Endodermal cell (in vitro differentiated cells): Measurements from ENCODE around the gene SYNRG. TPM values are rescaled to one million over a fixed set of nuclear protein-coding genes. Genes with fewer than 3 reads are reported as not detected.

Experiments
- DNase-seq: peaks from one replicate; pipeline ENCODE4 v3.0.0-alpha.2; 2017
- H3K27ac ChIP-seq: 2 replicates; pipeline ENCODE4 v1.5.1; 2013; ENCODE audit warnings: mild to moderate bottlenecking, low read depth, low read length, moderate library complexity
- H3K27me3 ChIP-seq: 2 replicates; pipeline ENCODE4 v1.6.1; 2013; ENCODE audit warnings: mild to moderate bottlenecking, low read length, moderate library complexity; ENCODE audit not compliant: insufficient read depth, control insufficient read depth, poor library complexity, severe bottlenecking
- H3K36me3 ChIP-seq: 2 replicates; pipeline ENCODE4 v1.7.0; 2013; ENCODE audit warnings: mild to moderate bottlenecking, low read length, moderate library complexity; ENCODE audit not compliant: control insufficient read depth, insufficient read depth
- H3K4me1 ChIP-seq: one replicate; pipeline ENCODE4 v1.7.0; 2013; ENCODE audit warnings: low read length; ENCODE audit not compliant: control insufficient read depth, insufficient read depth
- H3K4me3 ChIP-seq: 2 replicates; pipeline ENCODE4 v1.5.1; 2013; ENCODE audit warnings: mild to moderate bottlenecking, low read length, moderate library complexity
- H3K9ac ChIP-seq: 2 replicates; pipeline ENCODE4 v1.6.1; 2013; ENCODE audit warnings: mild to moderate bottlenecking, low read length, moderate library complexity; ENCODE audit not compliant: poor library complexity, severe bottlenecking; ENCODE audit errors: extremely low read depth
- H3K9me3 ChIP-seq: 2 replicates; pipeline ENCODE4 v1.6.1; 2013; ENCODE audit warnings: mild to moderate bottlenecking, low read length, moderate library complexity; ENCODE audit not compliant: control insufficient read depth
- H3K27ac Mint-ChIP-seq: 2 replicates; pipeline ENCODE4 v1.8.0; 2020; ENCODE audit warnings: mixed read lengths
- H3K27me3 Mint-ChIP-seq: 2 replicates; pipeline ENCODE4 v1.8.0; 2021; ENCODE audit warnings: mild to moderate bottlenecking, mixed read lengths; ENCODE audit not compliant: insufficient read depth
- H3K36me3 Mint-ChIP-seq: 2 replicates; pipeline ENCODE4 v1.8.0; 2020; ENCODE audit warnings: low read depth, mixed read lengths
- H3K4me1 Mint-ChIP-seq: 2 replicates; pipeline ENCODE4 v1.8.0; 2020; ENCODE audit warnings: mixed read lengths
- H3K4me3 Mint-ChIP-seq: 2 replicates; pipeline ENCODE4 v1.8.0; 2020; ENCODE audit warnings: mild to moderate bottlenecking, moderate library complexity, mixed read lengths
- H3K9me3 Mint-ChIP-seq: 2 replicates; pipeline ENCODE4 v1.8.0; 2020; ENCODE audit warnings: mild to moderate bottlenecking, mixed read lengths
- WGBS, 2 experiments: methylation state at CpG; one replicate each; pipeline versions ENCODE4 v1.1.5 to v1.1.7; 2013; ENCODE audit warnings: missing lambda C conversion rate in 2 of 2, mixed read lengths in 1 of 2; ENCODE audit not compliant: insufficient coverage in 1 of 2, insufficient read length in 1 of 2; 5-methylcytosine and 5-hydroxymethylcytosine counted together
- total RNA-seq, 2 donors: library from RNA; stranded (reverse); fragmentation: NEBNext Ultra II Directional in 1 of 2; extraction: Animal tissue kit (Norgen Biotek cat#: 25700) in 1 of 2; gene quantifications; 2 replicates in 1 of 2; 3 replicates in 1 of 2; pipeline ENCODE4 v1.2.1, GENCODE V29; 2021
- TF ChIP-seq, protein P1 (sequence below): fragments of 200-600 bp; sonication (generic); conservative IDR thresholded peaks from 2 replicates; pipeline ENCODE4 v1.5.0; 2021; ENCODE audit warnings: antibody characterized with exemption, mild to moderate bottlenecking

SYNRG gene
- total RNA-seq, 2 donors from 2014 or later = 47.2 to 52.4 TPM

GRCh38 chr17:37478187-37478586 lies 131.0 kb downstream of the SYNRG start:
- no peaks in the 10 kb centered on the region for H3K9me3 Mint-ChIP-seq
- no peak overlapping the region for H3K9ac ChIP-seq
- H3K4me1 Mint-ChIP-seq = peaks cover 30% of the 10 kb centered on the region
- no peak overlapping the region for H3K27ac Mint-ChIP-seq
- TF ChIP-seq, protein P1, sequence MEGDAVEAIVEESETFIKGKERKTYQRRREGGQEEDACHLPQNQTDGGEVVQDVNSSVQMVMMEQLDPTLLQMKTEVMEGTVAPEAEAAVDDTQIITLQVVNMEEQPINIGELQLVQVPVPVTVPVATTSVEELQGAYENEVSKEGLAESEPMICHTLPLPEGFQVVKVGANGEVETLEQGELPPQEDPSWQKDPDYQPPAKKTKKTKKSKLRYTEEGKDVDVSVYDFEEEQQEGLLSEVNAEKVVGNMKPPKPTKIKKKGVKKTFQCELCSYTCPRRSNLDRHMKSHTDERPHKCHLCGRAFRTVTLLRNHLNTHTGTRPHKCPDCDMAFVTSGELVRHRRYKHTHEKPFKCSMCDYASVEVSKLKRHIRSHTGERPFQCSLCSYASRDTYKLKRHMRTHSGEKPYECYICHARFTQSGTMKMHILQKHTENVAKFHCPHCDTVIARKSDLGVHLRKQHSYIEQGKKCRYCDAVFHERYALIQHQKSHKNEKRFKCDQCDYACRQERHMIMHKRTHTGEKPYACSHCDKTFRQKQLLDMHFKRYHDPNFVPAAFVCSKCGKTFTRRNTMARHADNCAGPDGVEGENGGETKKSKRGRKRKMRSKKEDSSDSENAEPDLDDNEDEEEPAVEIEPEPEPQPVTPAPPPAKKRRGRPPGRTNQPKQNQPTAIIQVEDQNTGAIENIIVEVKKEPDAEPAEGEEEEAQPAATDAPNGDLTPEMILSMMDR = no peak
- WGBS, 2 experiments = 85 to 97% methylated on average over 2 of the region's 2 CpGs
- H3K9me3 ChIP-seq = no peaks in the 10 kb centered on the region
- H3K36me3 ChIP-seq = peaks cover 64% of the 10 kb centered on the region
- peaks cover 51% of the 10 kb centered on the region for H3K36me3 Mint-ChIP-seq
- no peak overlapping the region for H3K4me3 Mint-ChIP-seq
- H3K27me3 Mint-ChIP-seq = no peaks in the 10 kb centered on the region
- H3K27me3 ChIP-seq = no peaks in the 10 kb centered on the region
- peaks cover 10% of the 10 kb centered on the region for H3K4me1 ChIP-seq
- H3K27ac ChIP-seq = no peak overlapping the region
- H3K4me3 ChIP-seq = no peak overlapping the region
- no peak for DNase-seq

DNA sequence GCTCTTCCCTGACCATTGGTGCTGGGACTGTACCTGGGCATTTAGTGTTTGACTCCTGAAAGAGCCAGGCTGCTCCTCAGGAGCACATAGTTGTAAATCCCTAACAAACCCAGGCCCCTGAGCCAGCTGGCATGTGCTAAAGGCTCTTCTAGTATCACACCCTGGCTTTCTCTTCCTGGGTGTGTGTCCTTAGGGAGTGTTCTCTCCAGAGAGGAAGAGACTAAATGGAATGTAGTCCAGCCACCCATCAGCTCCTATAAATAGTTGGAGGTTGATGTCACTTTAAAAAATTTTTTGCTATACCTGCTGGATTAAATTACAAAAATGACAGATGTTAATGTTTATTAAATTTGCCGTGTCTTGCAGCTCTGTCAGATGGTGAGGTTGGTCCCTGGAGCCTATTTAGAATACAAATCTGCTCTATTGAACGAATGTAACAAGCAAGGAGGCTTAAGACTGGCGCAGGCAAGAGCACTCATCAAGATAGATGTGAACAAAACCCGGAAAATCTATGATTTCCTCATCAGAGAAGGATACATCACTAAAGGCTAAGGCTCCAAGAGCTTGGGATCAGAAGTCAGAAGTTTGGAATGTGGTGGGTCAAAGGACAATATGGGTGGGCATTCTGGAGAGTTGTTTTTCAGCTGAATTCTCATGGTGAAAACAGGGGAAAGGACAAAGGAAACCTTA lies 132.6 kb downstream of the SYNRG start:
- H3K27me3 ChIP-seq = no peaks in the 10 kb centered on the region
- peaks cover 73% of the 10 kb centered on the region for H3K36me3 ChIP-seq
- 94 to 97% methylated on average over 3 to 4 of the region's 4 CpGs for WGBS, 2 experiments
- TF ChIP-seq, protein P1 = no peak
- Mint-ChIP-seq H3K4me1 (peaks cover 18% of the 10 kb centered on the region), H3K27ac (no peak overlapping the region), H3K27me3 (no peaks in the 10 kb centered on the region), H3K36me3 (peaks cover 59% of the 10 kb centered on the region), H3K9me3 (no peaks in the 10 kb centered on the region), H3K4me3 (no peak overlapping the region)
- H3K9ac ChIP-seq = no peak overlapping the region
- no peak overlapping the region for H3K4me3 ChIP-seq
- peaks cover 8% of the 10 kb centered on the region for H3K4me1 ChIP-seq
- no peaks in the 10 kb centered on the region for H3K9me3 ChIP-seq
- no peak overlapping the region for H3K27ac ChIP-seq
- DNase-seq = no peak

GRCh38 chr17:37475731-37476420 lies 133.3 kb downstream of the SYNRG start:
- WGBS, 2 experiments = 100% methylated on average over 1 of the region's 1 CpG
- H3K27ac ChIP-seq = no peak overlapping the region
- H3K36me3 ChIP-seq = peaks cover 78% of the 10 kb centered on the region
- peaks cover 4% of the 10 kb centered on the region for H3K4me1 ChIP-seq
- H3K9me3 Mint-ChIP-seq = no peaks in the 10 kb centered on the region
- no peak overlapping the region for H3K4me3 Mint-ChIP-seq
- no peaks in the 10 kb centered on the region for H3K9me3 ChIP-seq
- no peak overlapping the region for H3K9ac ChIP-seq
- no peak overlapping the region for H3K27ac Mint-ChIP-seq
- no peak for DNase-seq
- no peaks in the 10 kb centered on the region for H3K27me3 ChIP-seq
- TF ChIP-seq, protein P1 = no peak
- no peaks in the 10 kb centered on the region for H3K27me3 Mint-ChIP-seq
- H3K4me1 Mint-ChIP-seq = peaks cover 11% of the 10 kb centered on the region
- H3K4me3 ChIP-seq = no peak overlapping the region
- H3K36me3 Mint-ChIP-seq = peaks cover 63% of the 10 kb centered on the region
